ENCODE results near the gene CDH16.
"Not testable (repeated sequence)": the region's sequence is repeated elsewhere in the genome, so short reads cannot be mapped to it uniquely, and the experiment has no call there.

DNA sequence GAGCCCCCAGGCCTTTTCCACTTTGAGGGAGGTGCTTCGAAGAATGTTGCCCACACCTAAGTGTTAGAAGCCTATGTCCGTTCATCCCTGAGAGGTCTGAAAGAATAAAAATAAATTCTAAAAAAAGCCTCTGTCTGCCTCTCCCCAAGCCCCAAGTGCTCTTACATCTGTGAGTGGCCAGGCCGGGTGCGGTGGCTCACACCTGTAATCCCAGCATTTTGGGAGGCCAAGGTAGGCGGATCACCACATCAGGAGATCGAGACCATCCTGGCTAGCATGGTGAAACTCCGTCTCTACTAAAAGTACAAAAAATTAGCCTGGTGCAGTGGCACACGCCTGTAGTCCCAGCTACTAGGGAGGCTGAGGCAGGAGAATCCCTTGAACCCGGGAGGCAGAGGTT is 26.3 kb upstream of the CDH16 start:
- not testable (repeated sequence) for TF ChIP-seq CTCF (conservative IDR thresholded peaks at IDR 0.05); ZFX (IDR thresholded peaks at IDR 0.05)
